ENCODE results near the gene PDHA2.
"Not testable (repeated sequence)": the region's sequence is repeated elsewhere in the genome, so short reads cannot be mapped to it uniquely, and the experiment has no call there.

PDHA2 gene

GRCh38 chr4:95839891-95840290 is at the start of gene PDHA2:
PDHA2 (plus strand) TSS chr4:95840093; CDS start chr4:95840151, 58 bp downstream.
- no peak for DNase-seq (ENCODE audit: low read depth in 2 of 2)

DNA sequence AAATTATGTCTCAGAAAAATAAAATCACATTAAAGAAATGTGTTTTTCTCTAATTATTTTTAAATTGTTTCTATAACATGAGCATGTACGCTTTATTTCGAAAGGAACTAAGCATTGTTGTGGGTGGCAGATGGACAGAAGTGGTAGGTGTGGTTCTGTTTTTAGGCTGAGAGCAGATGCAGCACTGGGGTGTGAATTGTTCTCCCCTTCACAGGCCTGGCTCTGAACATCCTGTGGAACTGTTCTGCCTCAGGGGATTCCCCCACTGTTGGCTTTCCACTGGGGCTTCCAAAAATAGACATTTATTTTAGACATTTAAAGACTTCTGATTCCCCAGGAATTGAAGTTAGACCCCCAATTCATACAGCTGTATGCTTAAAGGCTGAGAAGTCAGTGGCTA is 41.9 kb upstream of the PDHA2 start:
- DNase-seq (ENCODE audit: low read depth in 2 of 2), result no peak

DNA sequence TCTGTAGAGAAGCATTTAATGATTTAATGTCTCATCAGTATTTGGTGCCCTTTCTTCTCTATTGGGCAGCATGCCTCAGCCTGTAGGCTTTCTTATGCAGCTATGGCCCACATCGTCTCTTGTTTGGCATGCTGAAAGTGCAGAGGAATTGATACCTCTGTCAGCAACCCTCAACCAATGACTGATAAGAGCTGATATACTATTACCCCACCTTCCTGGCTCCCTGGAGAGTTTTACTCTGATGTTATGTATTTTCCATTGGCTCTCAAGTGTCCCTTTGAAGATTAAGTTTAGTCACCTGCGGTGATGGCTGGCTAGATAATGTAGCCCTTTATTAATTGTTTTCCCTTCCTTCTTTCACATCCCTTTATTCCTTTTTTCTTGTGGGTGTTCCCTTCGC is 41.2 kb upstream of the PDHA2 start:
- DNase-seq (ENCODE audit: low read depth in 2 of 2), result no peak

DNA sequence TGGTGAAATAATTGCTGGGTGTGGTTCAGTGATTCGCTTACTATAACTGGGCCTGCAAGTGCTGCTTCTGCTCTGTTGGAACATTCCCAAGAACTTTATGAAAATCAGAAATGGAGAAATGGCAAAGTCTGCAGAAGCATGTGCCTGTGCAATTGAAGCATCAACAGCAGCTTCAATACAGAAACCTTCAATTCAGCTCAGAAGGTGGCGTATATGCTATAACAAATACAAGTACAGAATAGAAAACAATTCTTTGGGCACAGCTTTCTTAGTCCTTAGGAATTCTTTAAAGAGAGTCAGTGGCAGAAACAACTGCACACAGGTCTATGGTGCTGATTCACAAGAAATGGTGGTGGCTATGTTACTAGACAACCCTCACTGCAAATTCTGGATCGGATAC is 18.0 kb upstream of the PDHA2 start:
- DNase-seq (ENCODE audit: low read depth in 2 of 2), result no peak

- no peak for DNase-seq (ENCODE audit: low read depth in 2 of 2)
Measured at GRCh38 chr4:95825546-95825945, 14.3 kb upstream of the PDHA2 start.

DNA sequence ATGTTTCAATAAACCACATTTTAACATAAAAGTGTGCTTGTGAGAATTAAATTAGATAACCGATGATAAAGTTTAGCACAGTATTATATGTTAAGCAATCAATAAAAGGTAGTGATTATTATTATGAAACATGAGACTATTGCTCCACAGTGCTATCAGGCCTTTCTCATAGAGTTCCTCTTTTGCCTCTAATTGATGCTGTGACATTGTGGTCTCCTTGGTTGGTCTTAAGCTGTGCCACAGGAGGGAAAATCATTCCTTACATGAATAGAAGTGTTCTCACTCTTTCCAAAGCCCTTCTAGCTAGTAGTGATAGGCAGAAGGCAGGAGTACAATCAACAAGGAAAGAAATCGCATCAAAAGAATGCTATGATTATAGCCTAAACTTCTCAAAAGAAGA is 9.2 kb upstream of the PDHA2 start:
- DNase-seq (ENCODE audit: low read depth in 2 of 2), result no peak

DNA sequence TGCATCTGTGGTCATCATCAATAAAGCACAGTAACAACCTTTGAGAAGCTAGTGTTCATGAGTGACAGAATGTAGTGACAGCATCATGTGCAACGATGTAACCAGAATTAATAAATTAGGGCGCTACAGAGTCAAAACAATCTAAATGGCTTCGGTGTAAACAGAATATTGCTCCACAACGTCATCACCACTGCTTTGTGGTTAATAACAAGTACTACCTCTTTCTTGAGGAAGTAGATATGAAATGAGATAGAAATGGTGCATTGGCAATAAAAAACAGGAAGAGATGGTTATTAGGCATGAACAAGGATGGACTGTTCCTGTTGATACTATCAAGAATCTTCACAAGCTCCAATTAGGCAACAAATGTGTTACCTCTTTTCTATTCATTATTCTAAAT is 8.7 kb upstream of the PDHA2 start:
- DNase-seq (ENCODE audit: low read depth in 2 of 2), result no peak

DNA sequence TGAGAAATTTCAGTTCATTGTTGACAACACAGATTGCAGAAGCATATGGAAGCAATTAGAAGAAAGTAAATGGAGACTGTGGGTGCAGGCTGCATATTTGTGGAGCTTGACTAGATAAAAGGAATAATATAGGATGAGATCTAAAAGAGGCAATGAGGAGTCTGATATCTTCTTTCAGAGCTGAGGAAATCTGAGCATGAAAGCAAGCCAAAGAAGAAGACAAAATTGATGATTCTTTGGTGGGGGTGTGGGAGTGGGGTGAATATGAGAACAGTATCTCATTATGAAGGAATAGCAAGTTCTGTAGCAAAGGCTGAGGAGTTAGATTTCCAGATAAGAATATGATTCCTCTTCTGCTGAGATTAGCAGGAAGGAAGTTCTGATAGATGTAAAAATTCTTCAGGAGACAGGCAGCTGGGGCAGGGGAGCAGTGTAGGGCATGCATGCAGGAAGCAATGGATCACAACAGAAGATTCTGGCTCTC is 6.1 kb upstream of the PDHA2 start:
- DNase-seq (ENCODE audit: low read depth in 2 of 2), result no peak

DNA sequence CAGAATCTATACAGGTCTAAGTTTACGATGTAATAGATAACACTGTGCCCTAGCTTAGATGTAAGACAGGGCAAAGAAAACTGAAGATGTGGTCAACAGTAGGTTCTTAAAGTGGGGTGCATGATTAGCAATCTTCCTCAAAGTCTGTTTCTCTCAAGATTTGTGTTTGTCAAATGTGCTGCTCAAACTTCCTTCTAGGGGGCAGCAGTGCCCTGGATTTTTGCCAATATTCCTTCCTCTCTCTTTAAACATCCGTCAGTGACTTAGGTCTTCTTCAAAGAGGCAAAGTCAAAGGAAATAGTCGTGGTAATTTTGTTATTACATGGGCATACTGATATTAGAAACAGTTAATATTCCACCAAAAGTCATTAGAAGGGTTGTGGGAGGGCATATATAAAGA is 4.2 kb upstream of the PDHA2 start:
- DNase-seq (ENCODE audit: low read depth in 2 of 2), result no peak

GRCh38 chr4:95838192-95838591 is 1.7 kb upstream of the PDHA2 start:
- DNase-seq (ENCODE audit: low read depth in 2 of 2), result no peak

DNA sequence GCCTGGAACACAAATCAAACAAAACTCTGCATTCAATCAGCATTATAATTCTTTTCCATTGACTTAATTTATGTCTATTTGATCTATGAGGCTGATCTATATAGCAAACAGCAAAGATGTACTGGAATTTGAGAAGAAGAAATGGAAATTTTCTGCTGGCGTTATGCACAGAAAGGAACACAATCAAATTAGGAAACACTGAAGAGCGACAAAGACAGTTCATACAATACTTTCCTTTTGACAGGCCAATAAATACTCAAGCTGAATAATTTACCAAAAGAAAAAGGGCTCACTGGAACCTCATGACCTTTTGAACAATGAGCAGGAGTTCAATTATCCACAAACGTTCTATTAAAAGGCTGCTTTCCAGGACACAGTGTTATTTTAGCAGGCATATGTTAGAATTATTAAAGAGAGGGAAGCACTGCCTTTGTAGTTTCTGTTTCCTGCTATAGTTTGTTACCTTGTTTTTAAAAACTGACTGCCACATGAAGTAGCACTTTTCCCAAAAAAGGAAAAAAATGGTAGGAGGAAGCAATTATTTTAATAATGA is 8.1 kb downstream of the PDHA2 start:
- DNase-seq (ENCODE audit: low read depth in 2 of 2), result no peak

- DNase-seq (ENCODE audit: low read depth in 2 of 2), result no peak
Measured at GRCh38 chr4:95850161-95850560, 10.3 kb downstream of the PDHA2 start.

- DNase-seq (ENCODE audit: low read depth in 2 of 2), result no peak
Measured at GRCh38 chr4:95857761-95858160, 17.9 kb downstream of the PDHA2 start.

GRCh38 chr4:95867919-95868318 is 28.0 kb downstream of the PDHA2 start:
- no peak for DNase-seq (ENCODE audit: low read depth in 2 of 2)

DNA sequence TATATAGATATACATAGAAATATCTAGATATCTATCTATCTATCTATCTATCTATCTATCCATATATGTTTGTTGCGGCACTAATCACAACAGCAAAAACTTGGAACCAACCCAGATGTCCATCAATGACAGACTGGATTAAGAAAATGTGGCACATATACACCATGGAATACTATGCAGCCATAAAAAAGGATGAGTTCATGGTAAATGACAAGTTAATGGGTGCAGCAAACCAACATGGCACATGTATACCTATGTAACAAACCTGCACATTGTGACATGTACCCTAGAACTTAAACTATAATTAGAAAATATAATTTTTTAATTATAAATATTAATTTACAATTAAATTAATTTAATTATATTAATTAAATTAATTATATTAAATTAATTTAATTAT is 29.5 kb downstream of the PDHA2 start:
- DNase-seq (ENCODE audit: low read depth in 2 of 2), result not testable (repeated sequence)

DNA sequence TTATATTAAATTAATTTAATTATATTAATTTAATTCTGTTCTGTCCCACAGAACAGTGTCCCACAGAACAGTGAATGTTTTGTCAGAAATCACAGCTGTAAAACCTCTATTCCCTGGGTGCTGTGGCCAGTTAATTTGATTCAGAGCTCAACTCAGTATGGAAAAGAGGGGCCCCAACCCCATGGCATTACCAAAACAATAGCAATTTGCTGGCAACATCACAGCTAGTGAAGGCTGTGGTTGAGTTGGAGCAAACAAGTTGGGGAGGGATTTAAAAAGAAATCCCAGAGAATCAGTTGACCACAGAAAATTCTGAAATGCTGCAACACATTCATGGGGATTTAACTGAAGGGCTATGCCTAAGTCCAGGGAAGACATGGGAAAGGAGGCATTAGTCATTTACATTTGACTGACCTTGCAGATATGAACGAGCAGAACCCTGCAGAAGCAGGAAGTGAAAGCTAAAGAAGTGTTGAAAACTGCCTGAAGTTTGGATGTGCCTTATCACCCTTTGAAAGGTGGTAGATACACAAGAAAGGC is 30.1 kb downstream of the PDHA2 start:
- no peak for DNase-seq (ENCODE audit: low read depth in 2 of 2)

- no peak for DNase-seq (ENCODE audit: low read depth in 2 of 2)
Measured at GRCh38 chr4:95877636-95878035, 37.7 kb downstream of the PDHA2 start.

DNA sequence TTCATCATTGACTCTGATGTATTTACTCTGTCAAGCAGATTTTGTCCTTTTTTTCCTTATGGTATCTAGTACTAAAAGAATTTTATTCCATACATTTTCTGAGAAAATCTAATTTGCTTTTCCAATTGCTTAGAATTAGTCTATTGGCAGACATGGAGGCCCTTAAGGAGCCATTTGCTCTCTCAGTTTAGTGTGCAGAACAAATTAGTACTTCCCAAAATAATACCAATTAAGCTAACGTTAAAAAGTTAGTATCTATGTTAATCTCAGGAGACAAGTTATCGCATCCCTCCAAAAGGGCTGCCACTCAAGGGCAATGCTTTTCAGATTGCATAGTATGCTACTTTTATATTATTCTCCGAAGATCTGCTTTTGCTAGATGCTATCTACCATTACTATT is 47.7 kb downstream of the PDHA2 start:
- DNase-seq (ENCODE audit: low read depth in 2 of 2), result no peak

DNA sequence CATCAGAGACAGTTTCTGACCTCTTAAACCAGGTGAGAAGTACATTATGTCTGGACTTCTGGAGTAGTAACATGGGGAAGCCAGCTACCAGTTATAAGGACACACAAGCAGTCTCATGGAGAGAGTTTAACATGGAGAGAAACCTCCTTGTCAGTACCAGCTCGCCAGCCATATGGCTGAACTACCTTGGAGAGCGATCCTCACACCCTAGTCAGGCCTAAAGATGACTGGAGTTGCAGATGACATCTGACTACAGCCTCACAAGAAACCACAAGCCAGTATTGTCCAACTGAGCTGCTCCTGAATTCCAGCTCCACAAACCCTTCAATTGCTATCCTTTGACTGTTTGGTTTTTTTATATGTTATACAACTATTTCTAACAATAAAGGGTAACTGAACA is 49.8 kb downstream of the PDHA2 start:
- DNase-seq (ENCODE audit: low read depth in 2 of 2), result no peak

All from fibroblast of skin of left biceps (primary cell).